HepG2 (cell line): ENCODE data around the gene INPP4B. TPM values are rescaled to one million over a fixed set of nuclear protein-coding genes. Genes with fewer than 3 reads are reported as not detected.

Source experiments
- ATAC-seq: fragments of 200-7000 bp; cut with Tn5 transposase; 3 replicates; pipeline ENCODE4 v1.9.1; 2020; ENCODE audit warnings: mild to moderate bottlenecking, moderate library complexity
- BruUV-seq: library from RNA; stranded (reverse); fragments of 400-500 nt; replicated peaks from 2 replicates; lab custom pipeline; 2021; lab: Mats Ljungman, UMichigan
- CTCF ChIA-PET: fragments of 300-600 bp; formaldehyde crosslinking; extraction: SDS; loops from one replicate; lab custom pipeline; 2021; ENCODE audit warnings: low total read pairs, inconsistent platforms, low intra/inter-chr PET ratio; lab: Yijun Ruan, JAX
- POLR2A ChIA-PET: fragments of 350-600 bp; sonication (Branson Sonifier 250); formaldehyde crosslinking; loops from one replicate; lab custom pipeline; 2020; ENCODE audit warnings: antibody characterized with exemption, inconsistent platforms; lab: Yijun Ruan, JAX
- DNase-seq: peaks from one replicate; pipeline ENCODE4 v3.0.0-alpha.2; 2015; ENCODE audit warnings: low spot score
- FAIRE-seq: peaks from 3 replicates; lab custom pipeline; 2011; peaks lifted over from hg19 to GRCh38; lab: Jason Lieb, UNC
- H2AFZ ChIP-seq: one replicate; pipeline ENCODE4 v1.6.1; 2011; ENCODE audit warnings: low read length, inconsistent platforms
- H3K27ac ChIP-seq: fragments of 300-600 bp; 3 replicates; pipeline ENCODE4 v1.8.0; 2011; ENCODE audit warnings: mixed run types, mild to moderate bottlenecking, mixed read lengths, low read length, inconsistent platforms; ENCODE audit not compliant: insufficient read depth; ENCODE audit errors: extremely low read length
- H3K27me3 ChIP-seq, 2 experiments: fragments of 200-600 bp in 1 of 2; 2 replicates in 1 of 2; 3 replicates in 1 of 2; pipeline versions ENCODE4 v1.6.0 to v1.8.0; 2011; ENCODE audit warnings: low read length in 2 of 2, mild to moderate bottlenecking in 2 of 2, moderate library complexity in 2 of 2, inconsistent platforms in 1 of 2; ENCODE audit not compliant: insufficient read depth in 2 of 2, control insufficient read depth in 1 of 2
- H3K36me3 ChIP-seq, 2 experiments: fragments of 200-600 bp in 1 of 2; replicated peaks in 1 of 2; 2 replicates in 1 of 2; 3 replicates in 1 of 2; pipeline versions ENCODE4 v1.5.1 to v1.8.0; 2011; ENCODE audit warnings: low read length in 2 of 2, inconsistent platforms in 1 of 2; ENCODE audit not compliant: insufficient read depth in 2 of 2, control insufficient read depth in 1 of 2
- H3K4me1 ChIP-seq: 2 replicates; pipeline ENCODE4 v1.5.1; 2012; ENCODE audit warnings: low read length, inconsistent platforms; ENCODE audit not compliant: insufficient read depth
- H3K4me2 ChIP-seq: 2 replicates; pipeline ENCODE4 v1.6.0; 2011; ENCODE audit warnings: low read depth, low read length, inconsistent platforms
- H3K4me3 ChIP-seq, 3 experiments: fragments of 200-600 bp in 1 of 3; sonication (generic), shearing (Covaris generic) in 1 of 3; replicated peaks in 1 of 3; 2 replicates each; pipeline ENCODE4 v1.5.1; 2011 to 2016; ENCODE audit warnings: low read length in 3 of 3, inconsistent platforms in 2 of 3, low read depth in 2 of 3, mild to moderate bottlenecking in 2 of 3, control low read depth in 1 of 3, mixed read lengths in 1 of 3; ENCODE audit not compliant: insufficient read depth in 1 of 3
- H3K79me2 ChIP-seq: one replicate; pipeline ENCODE4 v1.6.1; 2011; ENCODE audit warnings: low read length, inconsistent platforms; ENCODE audit not compliant: insufficient read depth
- H3K9ac ChIP-seq: 2 replicates; pipeline ENCODE4 v1.6.0; 2011; ENCODE audit warnings: mild to moderate bottlenecking, low read depth, low read length, inconsistent platforms; ENCODE audit not compliant: insufficient read depth
- H3K9me3 ChIP-seq: 2 replicates; pipeline ENCODE4 v1.5.1; 2012; ENCODE audit warnings: mild to moderate bottlenecking, low read length
- H4K20me1 ChIP-seq: 2 replicates; pipeline ENCODE4 v1.6.0; 2011; ENCODE audit warnings: inconsistent platforms, mild to moderate bottlenecking, low read length, moderate library complexity; ENCODE audit not compliant: insufficient read depth
- BHLHE40 ChIP-seq: IDR thresholded peaks from 2 replicates; pipeline ENCODE4 v1.6.1; 2011; ENCODE audit warnings: low read length, improper control_type of control experiment
- E2F5 ChIP-seq: sonication (generic); formaldehyde crosslinking; conservative IDR thresholded peaks from 2 replicates; pipeline ENCODE4 v1.4.0; 2020; ENCODE audit warnings: missing genetic modification reagents
- FOXK1 ChIP-seq: sonication (generic); formaldehyde crosslinking; IDR thresholded peaks from 2 replicates; pipeline ENCODE4 v1.4.0; 2020; ENCODE audit warnings: low read depth, missing genetic modification reagents, borderline replicate concordance
- IRF9 ChIP-seq: sonication (generic); formaldehyde crosslinking; IDR thresholded peaks from 2 replicates; pipeline ENCODE4 v1.8.0; 2022; ENCODE audit warnings: missing genetic modification reagents, mild to moderate bottlenecking, borderline replicate concordance
- MIER3 ChIP-seq: IDR thresholded peaks from 2 replicates; pipeline ENCODE4 v1.6.1; 2016; ENCODE audit warnings: missing compliant biosample characterization, borderline replicate concordance
- NBN ChIP-seq: fragments of 450-650 bp; conservative IDR thresholded peaks from 2 replicates; pipeline ENCODE4 v1.6.1; 2017
- TBP ChIP-seq: sonication (generic); formaldehyde crosslinking; IDR thresholded peaks from 2 replicates; pipeline ENCODE4 v1.5.0; 2020; ENCODE audit warnings: missing genetic modification reagents
- TP53 ChIP-seq: sonication (generic); formaldehyde crosslinking; conservative IDR thresholded peaks from 2 replicates; pipeline ENCODE4 v1.4.0; 2020; ENCODE audit warnings: missing genetic modification reagents
- ZBTB33 ChIP-seq: sonication (generic); formaldehyde crosslinking; IDR thresholded peaks from 2 replicates; pipeline ENCODE4 v1.4.0; 2020; ENCODE audit warnings: missing genetic modification reagents
- ZFAT ChIP-seq: sonication (generic); formaldehyde crosslinking; conservative IDR thresholded peaks from 2 replicates; pipeline ENCODE4 v1.8.1; 2023; ENCODE audit warnings: missing genetic modification reagents, inconsistent platforms
- ZMYM4 ChIP-seq: sonication (generic); formaldehyde crosslinking; IDR thresholded peaks from 2 replicates; pipeline ENCODE4 v1.8.1; 2023; ENCODE audit warnings: mild to moderate bottlenecking, missing genetic modification reagents
- ZNF136 ChIP-seq: sonication (generic); formaldehyde crosslinking; IDR thresholded peaks from 2 replicates; pipeline ENCODE4 v1.8.1; 2022; ENCODE audit warnings: low read depth, mild to moderate bottlenecking, moderate library complexity, missing genetic modification reagents
- ZNF292 ChIP-seq: sonication (generic); formaldehyde crosslinking; IDR thresholded peaks from 2 replicates; pipeline ENCODE4 v1.8.1; 2022; ENCODE audit warnings: mild to moderate bottlenecking, low read depth, missing genetic modification reagents, borderline replicate concordance
- ZNF329 ChIP-seq: sonication (generic); formaldehyde crosslinking; IDR thresholded peaks from 2 replicates; pipeline ENCODE4 v1.9.0; 2021; ENCODE audit warnings: low read depth, mild to moderate bottlenecking, missing genetic modification reagents
- ZNF446 ChIP-seq: sonication (generic); formaldehyde crosslinking; IDR thresholded peaks from 2 replicates; pipeline ENCODE4 v1.5.0; 2020; ENCODE audit warnings: mild to moderate bottlenecking, missing genetic modification reagents
- ZNF572 ChIP-seq: sonication (generic); formaldehyde crosslinking; IDR thresholded peaks from 2 replicates; pipeline ENCODE4 v1.5.1; 2020; ENCODE audit warnings: mild to moderate bottlenecking, missing genetic modification reagents
- ZNF709 ChIP-seq: sonication (generic); formaldehyde crosslinking; IDR thresholded peaks from 2 replicates; pipeline ENCODE4 v1.5.0; 2020; ENCODE audit warnings: mild to moderate bottlenecking, missing genetic modification reagents
- ZNF740 ChIP-seq: sonication (generic); formaldehyde crosslinking; IDR thresholded peaks from 2 replicates; pipeline ENCODE4 v1.4.0; 2020; ENCODE audit warnings: missing genetic modification reagents
- ZNF773 ChIP-seq: sonication (generic); formaldehyde crosslinking; IDR thresholded peaks from 2 replicates; pipeline ENCODE4 v1.4.0; 2020; ENCODE audit warnings: missing genetic modification reagents, borderline replicate concordance
- ZNF788 ChIP-seq: sonication (generic); formaldehyde crosslinking; IDR thresholded peaks from 2 replicates; pipeline ENCODE4 v1.5.0; 2020; ENCODE audit warnings: mild to moderate bottlenecking, missing genetic modification reagents, borderline replicate concordance
- ZSCAN9 ChIP-seq: IDR thresholded peaks from 2 replicates; pipeline ENCODE4 v1.6.1; 2016; ENCODE audit warnings: borderline replicate concordance
- WGBS: methylation state at CpG from one replicate; pipeline ENCODE4 v1.1.6; 2017; ENCODE audit warnings: low lambda C conversion rate; 5-methylcytosine and 5-hydroxymethylcytosine counted together
- in situ Hi-C: cut with HindIII; loops from 2 replicates; pipeline ENCODE4 v1.10.0; 2017; ENCODE audit warnings: low pct_unique_long_range_greater_than_20kb; ENCODE audit not compliant: extremely low pct_ligation_motif_present
- intact Hi-C: fragments of 100-400 bp; cut with micrococcal nuclease; formaldehyde crosslinking; loops from one replicate; pipeline ENCODE4 v1.10.0; 2022; ENCODE audit not compliant: unreplicated experiment
- polyA plus RNA-seq, 8 experiments: library from polyadenylated mRNA; depleted of rRNA in 3 of 8; stranded (reverse) in 7 of 8; unstranded in 1 of 8; fragments of >200 nt; fragmentation: Illumina TruSeq in 4 of 8; extraction: Trizol in 4 of 8; gene quantifications; 2 replicates each; pipeline versions ENCODE4 v1.2.1 to v1.2.3, GENCODE V29; 2011 to 2016; ENCODE audit warnings: low read depth in 4 of 8, missing spikeins in 1 of 8, mixed read lengths in 1 of 8; ENCODE audit not compliant: insufficient read depth in 1 of 8
- total RNA-seq, 5 experiments: library from RNA; depleted of rRNA; stranded (reverse); fragments of >200 nt; fragmentation: Illumina TruSeq; extraction: Trizol; gene quantifications; 2 replicates each; pipeline ENCODE4 v1.2.3, GENCODE V29; 2016; ENCODE audit warnings: low read depth in 1 of 5

The INPP4B gene
- total and polyA plus RNA-seq, 2 of the 13 experiments (the other 11 are each of a cell fraction or from before 2014, with no cell fraction given), result not detected

GRCh38 chr4:142823796-142824195 is 22.3 kb downstream of the INPP4B start (continued):
- no peak for TF ChIP-seq BHLHE40

- FAIRE-seq, result no peak
- Histone ChIP-seq H3K9ac (no peak overlapping the region), H2AFZ (no peak overlapping the region), H4K20me1 (no peaks in the 10 kb centered on the region), H3K27me3 (no peaks in the 10 kb centered on the region; a peak in 1 of 5 replicates), H3K27ac (no peak overlapping the region), H3K4me2 (no peak overlapping the region), H3K36me3 (no peaks in the 10 kb centered on the region), H3K4me1 (no peaks in the 10 kb centered on the region), H3K9me3 (no peaks in the 10 kb centered on the region), H3K4me3 (no peak overlapping the region), H3K79me2 (no peaks in the 10 kb centered on the region)
- ChIA-PET POLR2A (no interaction called here), CTCF (no interaction called here)
- no TSS peak for BruUV-seq
- in situ Hi-C loops (no loop called here), intact Hi-C loops (no loop called here)
- no peak for DNase-seq
- 0% methylated on average over 4 of the region's 4 CpGs for WGBS
- ATAC-seq, result no peak
- TF ChIP-seq ZNF136, result no peak
- TF ChIP-seq ZBTB33, result no peak
- TF ChIP-seq ZSCAN9 (CRISPR knock-in tag), result no peak
- TF ChIP-seq FOXK1 (CRISPR knock-in tag), result no peak
- no peak for TF ChIP-seq ZNF788 (CRISPR knock-in tag)
- TF ChIP-seq ZMYM4 (CRISPR knock-in tag), result no peak
- TF ChIP-seq ZNF572 (CRISPR knock-in tag), result no peak
- no peak for TF ChIP-seq ZNF740 (CRISPR knock-in tag)
- TF ChIP-seq IRF9 (CRISPR knock-in tag), result no peak
- no peak for TF ChIP-seq ZNF773 (CRISPR knock-in tag)
- no peak for TF ChIP-seq ZNF329 (CRISPR knock-in tag)
- no peak for TF ChIP-seq E2F5 (CRISPR knock-in tag)
- no peak for TF ChIP-seq TBP (CRISPR knock-in tag)
- TF ChIP-seq ZFAT (CRISPR knock-in tag), result no peak
- no peak for TF ChIP-seq TP53 (CRISPR knock-in tag)
- no peak for TF ChIP-seq ZNF709 (CRISPR knock-in tag)
- TF ChIP-seq ZNF292 (CRISPR knock-in tag), result no peak
- TF ChIP-seq NBN, result no peak
- TF ChIP-seq MIER3, result no peak
- TF ChIP-seq ZNF446, result no peak
These were observed 27.6 kb downstream of the INPP4B start for GRCh38 chr4:142818476-142818875.
